ENCODE measurements around the gene PDIA5. TPM values are rescaled to one million over a fixed set of nuclear protein-coding genes. Genes with fewer than 3 reads are reported as not detected.

The PDIA5 gene
- total RNA-seq, 1 experiment from 2014 or later: 41.5 TPM

- Mint-ChIP-seq H3K36me3 (no peaks in the 10 kb centered on the region), H3K9me3 (no peaks in the 10 kb centered on the region), H3K4me1 (peaks cover 15% of the 10 kb centered on the region), H3K4me3 (no peak overlapping the region), H3K27me3 (ENCODE audit: low read depth) (peaks cover 1% of the 10 kb centered on the region), H3K27ac (no peak overlapping the region)
- no peak for DNase-seq (ENCODE audit: low spot score)
- TF ChIP-seq HMGXB4 (CRISPR knock-in tag; IDR thresholded peaks at IDR 0.05): no peak
- TF ChIP-seq ZNF671 (CRISPR knock-in tag; IDR thresholded peaks at IDR 0.05): no peak
- no peak for TF ChIP-seq FOXP4 (CRISPR knock-in tag; IDR thresholded peaks at IDR 0.05)
- TF ChIP-seq, protein P1, sequence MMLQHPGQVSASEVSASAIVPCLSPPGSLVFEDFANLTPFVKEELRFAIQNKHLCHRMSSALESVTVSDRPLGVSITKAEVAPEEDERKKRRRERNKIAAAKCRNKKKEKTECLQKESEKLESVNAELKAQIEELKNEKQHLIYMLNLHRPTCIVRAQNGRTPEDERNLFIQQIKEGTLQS (CRISPR knock-in tag; conservative IDR thresholded peaks at IDR 0.05): no peak
- TF ChIP-seq RELA (CRISPR knock-in tag; IDR thresholded peaks at IDR 0.05; ENCODE audit: borderline replicate concordance): no peak
- TF ChIP-seq ZNF232 (CRISPR knock-in tag; IDR thresholded peaks at IDR 0.05): no peak
- TF ChIP-seq, protein P2, sequence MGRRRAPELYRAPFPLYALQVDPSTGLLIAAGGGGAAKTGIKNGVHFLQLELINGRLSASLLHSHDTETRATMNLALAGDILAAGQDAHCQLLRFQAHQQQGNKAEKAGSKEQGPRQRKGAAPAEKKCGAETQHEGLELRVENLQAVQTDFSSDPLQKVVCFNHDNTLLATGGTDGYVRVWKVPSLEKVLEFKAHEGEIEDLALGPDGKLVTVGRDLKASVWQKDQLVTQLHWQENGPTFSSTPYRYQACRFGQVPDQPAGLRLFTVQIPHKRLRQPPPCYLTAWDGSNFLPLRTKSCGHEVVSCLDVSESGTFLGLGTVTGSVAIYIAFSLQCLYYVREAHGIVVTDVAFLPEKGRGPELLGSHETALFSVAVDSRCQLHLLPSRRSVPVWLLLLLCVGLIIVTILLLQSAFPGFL (CRISPR knock-in tag; IDR thresholded peaks at IDR 0.05; ENCODE audit: borderline replicate concordance): no peak
- TF ChIP-seq ERG (CRISPR knock-in tag; IDR thresholded peaks at IDR 0.05): no peak
- no peak for TF ChIP-seq ZNF423 (CRISPR knock-in tag; IDR thresholded peaks at IDR 0.05)
- no peak for TF ChIP-seq E2F1 (CRISPR knock-in tag; IDR thresholded peaks at IDR 0.05)
- no peak for TF ChIP-seq E2F5 (CRISPR knock-in tag; IDR thresholded peaks at IDR 0.05)
- no peak for TF ChIP-seq ATF1 (CRISPR knock-in tag; IDR thresholded peaks at IDR 0.05)
- no peak for TF ChIP-seq MXD4 (CRISPR knock-in tag; IDR thresholded peaks at IDR 0.05; ENCODE audit: borderline replicate concordance)
- TF ChIP-seq, protein P3, sequence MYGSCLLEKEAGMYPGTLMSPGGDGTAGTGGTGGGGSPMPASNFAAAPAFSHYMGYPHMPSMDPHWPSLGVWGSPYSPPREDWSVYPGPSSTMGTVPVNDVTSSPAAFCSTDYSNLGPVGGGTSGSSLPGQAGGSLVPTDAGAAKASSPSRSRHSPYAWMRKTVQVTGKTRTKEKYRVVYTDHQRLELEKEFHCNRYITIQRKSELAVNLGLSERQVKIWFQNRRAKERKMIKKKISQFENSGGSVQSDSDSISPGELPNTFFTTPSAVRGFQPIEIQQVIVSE (CRISPR knock-in tag; IDR thresholded peaks at IDR 0.05; ENCODE audit: borderline replicate concordance): no peak
- no peak for TF ChIP-seq MYBL2 (CRISPR knock-in tag; IDR thresholded peaks at IDR 0.05)
- no peak for TF ChIP-seq NFE2L1 (CRISPR knock-in tag; IDR thresholded peaks at IDR 0.05)
- no peak for TF ChIP-seq FOXP1 (CRISPR knock-in tag; IDR thresholded peaks at IDR 0.05; ENCODE audit: borderline replicate concordance)
- TF ChIP-seq NR2C2 (CRISPR knock-in tag; IDR thresholded peaks at IDR 0.05): no peak
- no peak for ATAC-seq
- CTCF ChIA-PET: no interaction called here
- POLR2A ChIA-PET: interaction anchor here (0.6 kb wide), 1 partner anchor 58 kb away, joined by 3 read pairs; no protein-coding TSS in a partner anchor
Measured at GRCh38 chr3:123042413-123042812, 24.4 kb upstream of the PDIA5 start.

All from WTC11 (cell line).